ENCODE results near the gene GRIK1. TPM values are rescaled to one million over a fixed set of nuclear protein-coding genes. Genes with fewer than 3 reads are reported as not detected.

GRIK1 gene
- polyA plus RNA-seq, 3 donors = not detected

- no peaks in the 10 kb centered on the region for H3K27me3 ChIP-seq (ENCODE audit: control insufficient read depth in 2 of 2, insufficient read depth in 2 of 2, low read length in 2 of 2)
- Mint-ChIP-seq H3K36me3 (peaks cover 0 to 5% of the 10 kb centered on the region in 2 donors), H3K4me3 (no peak overlapping the region), H3K4me1 (no peaks in the 10 kb centered on the region), H3K9me3 (peaks cover 0 to 5% (median 4%) of the 10 kb centered on the region in 7 donors), H3K27ac (no peak overlapping the region), H3K27me3 (ENCODE audit: low read depth in 3 of 3) (peaks cover 0 to 3% (median 0%) of the 10 kb centered on the region in 3 donors)
- H3K9ac ChIP-seq (ENCODE audit: insufficient read depth, low read length, poor library complexity, severe bottlenecking) = no peak overlapping the region
- no peak overlapping the region for H3K4me3 ChIP-seq (replicated peaks in 1 of 3; ENCODE audit: low read depth in 2 of 3, low read length in 3 of 3)
- H3K79me2 ChIP-seq (ENCODE audit: insufficient read depth, low read length) = no peaks in the 10 kb centered on the region
- no peak overlapping the region for H3K4me2 ChIP-seq (replicated peaks; ENCODE audit: extremely low read depth, low read length, poor library complexity, severe bottlenecking)
- no peaks in the 10 kb centered on the region for H3K9me3 ChIP-seq (replicated peaks in 1 of 2; ENCODE audit: control insufficient read depth in 1 of 2, insufficient read depth in 1 of 2, low read length in 2 of 2)
- no peaks in the 10 kb centered on the region for H3K36me3 ChIP-seq (replicated peaks in 1 of 2; ENCODE audit: control insufficient read depth in 1 of 2, insufficient read depth in 2 of 2, low read length in 2 of 2)
- H3K27ac ChIP-seq (ENCODE audit: low read depth in 1 of 2, low read length in 2 of 2) = no peak overlapping the region
- intact Hi-C loops (cut with micrococcal nuclease) = no loop called here
- no peaks in the 10 kb centered on the region for H4K20me1 ChIP-seq (ENCODE audit: insufficient read depth, low read length)
- TF ChIP-seq, protein P1, sequence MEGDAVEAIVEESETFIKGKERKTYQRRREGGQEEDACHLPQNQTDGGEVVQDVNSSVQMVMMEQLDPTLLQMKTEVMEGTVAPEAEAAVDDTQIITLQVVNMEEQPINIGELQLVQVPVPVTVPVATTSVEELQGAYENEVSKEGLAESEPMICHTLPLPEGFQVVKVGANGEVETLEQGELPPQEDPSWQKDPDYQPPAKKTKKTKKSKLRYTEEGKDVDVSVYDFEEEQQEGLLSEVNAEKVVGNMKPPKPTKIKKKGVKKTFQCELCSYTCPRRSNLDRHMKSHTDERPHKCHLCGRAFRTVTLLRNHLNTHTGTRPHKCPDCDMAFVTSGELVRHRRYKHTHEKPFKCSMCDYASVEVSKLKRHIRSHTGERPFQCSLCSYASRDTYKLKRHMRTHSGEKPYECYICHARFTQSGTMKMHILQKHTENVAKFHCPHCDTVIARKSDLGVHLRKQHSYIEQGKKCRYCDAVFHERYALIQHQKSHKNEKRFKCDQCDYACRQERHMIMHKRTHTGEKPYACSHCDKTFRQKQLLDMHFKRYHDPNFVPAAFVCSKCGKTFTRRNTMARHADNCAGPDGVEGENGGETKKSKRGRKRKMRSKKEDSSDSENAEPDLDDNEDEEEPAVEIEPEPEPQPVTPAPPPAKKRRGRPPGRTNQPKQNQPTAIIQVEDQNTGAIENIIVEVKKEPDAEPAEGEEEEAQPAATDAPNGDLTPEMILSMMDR (IDR thresholded peaks at IDR 0.05) = no peak
- 100% methylated on average over 3 of the region's 4 CpGs for WGBS (ENCODE audit: insufficient coverage)
- H3K4me1 ChIP-seq (ENCODE audit: control insufficient read depth in 1 of 2, insufficient read depth in 2 of 2, low read length in 2 of 2) = no peaks in the 10 kb centered on the region
- no peak overlapping the region for H2AFZ ChIP-seq (ENCODE audit: insufficient read depth, low read depth, low read length, poor library complexity, severe bottlenecking)
- DNase-seq = no peak
Measured at GRCh38 chr21:29604076-29604475, 335.7 kb downstream of the GRIK1 start.

DNA sequence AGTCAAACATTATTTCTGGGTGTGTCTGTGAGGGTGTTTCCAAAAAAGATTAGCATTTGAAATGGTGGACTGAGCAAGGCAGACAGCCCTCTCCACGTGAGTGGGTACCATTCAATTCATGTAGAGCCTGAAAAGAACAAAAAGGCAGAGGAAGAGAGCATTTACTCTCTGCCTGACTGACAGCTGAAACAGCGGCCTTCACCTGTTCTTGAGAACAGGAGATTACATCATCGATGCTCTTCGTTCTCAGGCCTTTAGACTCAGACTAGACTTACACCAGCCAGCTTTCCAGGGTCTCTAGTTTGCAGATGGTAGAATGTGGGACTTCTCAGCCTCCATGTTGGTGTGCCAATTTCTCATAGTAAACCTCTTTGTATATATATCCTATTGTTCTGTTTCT, 338.7 kb downstream of the GRIK1 start:
- Histone ChIP-seq H3K4me2 (replicated peaks; ENCODE audit: extremely low read depth, low read length, poor library complexity, severe bottlenecking) (no peak overlapping the region), H3K27me3 (ENCODE audit: control insufficient read depth in 2 of 2, insufficient read depth in 2 of 2, low read length in 2 of 2) (no peaks in the 10 kb centered on the region), H4K20me1 (ENCODE audit: insufficient read depth, low read length) (no peaks in the 10 kb centered on the region), H3K79me2 (ENCODE audit: insufficient read depth, low read length) (no peaks in the 10 kb centered on the region), H3K9ac (ENCODE audit: insufficient read depth, low read length, poor library complexity, severe bottlenecking) (no peak overlapping the region), H3K4me1 (ENCODE audit: control insufficient read depth in 1 of 2, insufficient read depth in 2 of 2, low read length in 2 of 2) (no peaks in the 10 kb centered on the region), H3K36me3 (replicated peaks in 1 of 2; ENCODE audit: control insufficient read depth in 1 of 2, insufficient read depth in 2 of 2, low read length in 2 of 2) (no peaks in the 10 kb centered on the region), H3K4me3 (replicated peaks in 1 of 3; ENCODE audit: low read depth in 2 of 3, low read length in 3 of 3) (no peak overlapping the region), H3K9me3 (replicated peaks in 1 of 2; ENCODE audit: control insufficient read depth in 1 of 2, insufficient read depth in 1 of 2, low read length in 2 of 2) (no peaks in the 10 kb centered on the region), H3K27ac (ENCODE audit: low read depth in 1 of 2, low read length in 2 of 2) (no peak overlapping the region), H2AFZ (ENCODE audit: insufficient read depth, low read depth, low read length, poor library complexity, severe bottlenecking) (no peak overlapping the region)
- intact Hi-C loops (cut with micrococcal nuclease) = no loop called here
- 100% methylated on average over 1 of the region's 4 CpGs for WGBS (ENCODE audit: insufficient coverage)
- TF ChIP-seq, protein P1 (IDR thresholded peaks at IDR 0.05) = no peak
- Mint-ChIP-seq H3K4me1 (no peaks in the 10 kb centered on the region), H3K27me3 (ENCODE audit: low read depth in 3 of 3) (peaks cover 0 to 3% (median 0%) of the 10 kb centered on the region in 3 donors), H3K36me3 (peaks cover 4 to 7% of the 10 kb centered on the region in 2 donors), H3K27ac (no peak overlapping the region), H3K9me3 (peaks cover 0 to 6% (median 5%) of the 10 kb centered on the region in 7 donors), H3K4me3 (no peak overlapping the region)
- DNase-seq = no peak
